K562 (cell line): ENCODE results near the gene SKAP1. TPM values are rescaled to one million over a fixed set of nuclear protein-coding genes. Genes with fewer than 3 reads are reported as not detected.

ENCODE experiments used
- CEBPZ ChIP-seq: fragments of 150-350 bp; IDR thresholded peaks from 2 replicates; pipeline ENCODE4 v1.6.1; 2014; ENCODE audit warnings: low read depth, mild to moderate bottlenecking, low read length, borderline replicate concordance
- E2F4 ChIP-seq: sonication (generic); formaldehyde crosslinking; IDR thresholded peaks from 2 replicates; pipeline ENCODE4 v1.8.0; 2022; ENCODE audit warnings: mild to moderate bottlenecking, low read depth, missing genetic modification reagents
- LEF1 ChIP-seq: fragments of 450-650 bp; IDR thresholded peaks from 2 replicates; pipeline ENCODE4 v1.6.1; 2016; ENCODE audit warnings: mild to moderate bottlenecking
- MEF2D ChIP-seq: conservative IDR thresholded peaks from 2 replicates; pipeline ENCODE4 v1.6.1; 2016; ENCODE audit warnings: low read depth, missing genetic modification characterization, missing compliant biosample characterization
- MTA2 ChIP-seq: fragments of 450-650 bp; IDR thresholded peaks from 2 replicates; pipeline ENCODE4 v1.6.1; 2016; ENCODE audit warnings: low read depth
- PATZ1 ChIP-seq: fragments of 250-450 bp; sonication (Bioruptor Pico); IDR thresholded peaks from 2 replicates; pipeline ENCODE4 v1.5.0; 2020; ENCODE audit warnings: mild to moderate bottlenecking, borderline replicate concordance
- RCOR1 ChIP-seq, 2 experiments: IDR thresholded peaks; 2 replicates each; pipeline ENCODE4 v1.6.1; 2012; ENCODE audit warnings: low read depth in 2 of 2, low read length in 2 of 2, borderline replicate concordance in 1 of 2, improper control_type of control experiment in 1 of 2
- ZBTB26 ChIP-seq: fragments of 450-650 bp; formaldehyde crosslinking; IDR thresholded peaks from 2 replicates; pipeline ENCODE4 v1.4.0; 2022; ENCODE audit warnings: missing genetic modification characterization
- ZNF143 ChIP-seq: sonication (generic); formaldehyde crosslinking; IDR thresholded peaks from 2 replicates; pipeline ENCODE4 v1.9.0; 2022; ENCODE audit warnings: mild to moderate bottlenecking, missing genetic modification reagents
- ZNF511 ChIP-seq: sonication (generic); formaldehyde crosslinking; IDR thresholded peaks from 2 replicates; pipeline ENCODE4 v1.8.0; 2022; ENCODE audit warnings: mild to moderate bottlenecking, missing genetic modification reagents
- ZNF696 ChIP-seq: fragments of 250-450 bp; sonication (Bioruptor Pico); conservative IDR thresholded peaks from 2 replicates; pipeline ENCODE4 v1.4.0; 2020; ENCODE audit warnings: mild to moderate bottlenecking, moderate library complexity
- ZNF707 ChIP-seq: fragments of 250-450 bp; sonication (Bioruptor Pico); conservative IDR thresholded peaks from 2 replicates; pipeline ENCODE4 v1.8.0; 2022; ENCODE audit warnings: inconsistent platforms, mild to moderate bottlenecking, moderate library complexity
- polyA plus RNA-seq, 8 experiments: library from polyadenylated mRNA; depleted of rRNA in 4 of 8; stranded (reverse) in 5 of 8; unstranded in 3 of 8; fragments of >200 nt; fragmentation: Nextera tagmentation in 2 of 8; fragmentation: Illumina TruSeq in 1 of 8; extraction: Ambion mirVana in 2 of 8; extraction: Trizol in 1 of 8; gene quantifications; 2 replicates each; pipeline versions ENCODE4 v1.2.1 to v1.2.3, GENCODE V29; 2011 to 2014; ENCODE audit warnings: inconsistent platforms in 1 of 8, missing spikeins in 1 of 8
- total RNA-seq, 7 experiments: library from RNA; depleted of rRNA in 6 of 7; stranded (reverse); fragments of >200 nt in 6 of 7; fragmentation: Illumina TruSeq in 2 of 7; extraction: Trizol in 2 of 7; gene quantifications; 2 replicates each; pipeline versions ENCODE4 v1.2.1 to v1.2.3, GENCODE V29; 2011 to 2021; ENCODE audit warnings: low replicate concordance in 1 of 7

The SKAP1 gene
- total and polyA plus RNA-seq, 9 of the 15 experiments (the other 6 are each of a cell fraction or from before 2014, with no cell fraction given) = 0.06 to 0.80 (median 0.10) TPM; not detected in 4

- TF ChIP-seq ZBTB26 (CRISPR knock-in tag) (no peak), E2F4 (CRISPR knock-in tag) (no peak), MTA2 (no peak), ZNF696 (no peak), RCOR1 (IDR thresholded peaks at IDR 0.05; ENCODE audit: borderline replicate concordance in 1 of 2, low read depth in 2 of 2, low read length in 2 of 2) (no peak), MEF2D (tag) (no peak), LEF1 (no peak), CEBPZ (no peak), ZNF511 (CRISPR knock-in tag) (no peak), ZNF707 (CRISPR knock-in tag) (no peak), ZNF143 (CRISPR knock-in tag) (no peak), PATZ1 (CRISPR knock-in tag) (no peak)
These were observed 38.3 kb upstream of the SKAP1 start (continued) for GRCh38 chr17:48468299-48468698.
